OCI-LY7 (cell line): Measurements from ENCODE around the gene ARHGAP26. TPM values are rescaled to one million over a fixed set of nuclear protein-coding genes. Genes with fewer than 3 reads are reported as not detected.

Experiments
- BruUV-seq: library from RNA; stranded (reverse); fragments of 400-500 nt; replicated peaks from 2 replicates; lab custom pipeline; 2021; lab: Mats Ljungman, UMichigan
- CTCF ChIA-PET: fragments of 300-600 bp; sonication (Branson Sonifier 250); formaldehyde crosslinking; loops from one replicate; lab custom pipeline; 2022; ENCODE audit warnings: antibody characterized with exemption; ENCODE audit not compliant: unreplicated experiment; lab: Charles Lee
- POLR2A ChIA-PET: fragments of 300-600 bp; sonication (Branson Sonifier 250); formaldehyde crosslinking; loops from one replicate; lab custom pipeline; 2022; ENCODE audit warnings: antibody characterized with exemption; lab: Charles Lee
- DNase-seq: peaks from one replicate; pipeline ENCODE4 v3.0.0-alpha.2; 2015; ENCODE audit warnings: low spot score
- H2AFZ ChIP-seq: fragments of 200-600 bp; sonication (generic), shearing (Covaris generic); 2 replicates; pipeline ENCODE4 v1.6.1; 2014; ENCODE audit warnings: mild to moderate bottlenecking, antibody characterized with exemption, low read length, moderate library complexity
- H3K27ac ChIP-seq: fragments of 200-600 bp; sonication (generic); 2 replicates; pipeline ENCODE4 v1.5.1; 2014; ENCODE audit warnings: mixed run types, low read depth, mild to moderate bottlenecking, moderate library complexity, low read length, inconsistent platforms; ENCODE audit not compliant: poor library complexity, severe bottlenecking
- H3K36me3 ChIP-seq: fragments of 200-600 bp; sonication (generic); 2 replicates; pipeline ENCODE4 v1.6.1; 2014; ENCODE audit warnings: mild to moderate bottlenecking, antibody characterized with exemption, low read length, moderate library complexity, mixed read lengths; ENCODE audit not compliant: insufficient read depth
- H3K4me1 ChIP-seq: fragments of 200-600 bp; sonication (generic); 2 replicates; pipeline ENCODE4 v1.5.1; 2014; ENCODE audit warnings: mild to moderate bottlenecking, low read length; ENCODE audit not compliant: insufficient read depth, poor library complexity, severe bottlenecking
- H3K4me2 ChIP-seq: fragments of 200-600 bp; sonication (generic); 2 replicates; pipeline ENCODE4 v1.6.1; 2014; ENCODE audit warnings: mild to moderate bottlenecking, low read length
- H3K4me3 ChIP-seq: fragments of 200-600 bp; sonication (generic); 2 replicates; pipeline ENCODE4 v1.5.1; 2014; ENCODE audit warnings: mild to moderate bottlenecking, low read depth, low read length; ENCODE audit not compliant: poor library complexity, severe bottlenecking
- H3K79me2 ChIP-seq: fragments of 200-600 bp; sonication (generic); 2 replicates; pipeline ENCODE4 v1.6.1; 2016; ENCODE audit warnings: low read depth, mild to moderate bottlenecking, low read length, moderate library complexity, mixed read lengths; ENCODE audit not compliant: insufficient read depth
- H3K9me2 ChIP-seq: fragments of 200-600 bp; sonication (generic); 2 replicates; pipeline ENCODE4 v1.6.1; 2016; ENCODE audit warnings: mild to moderate bottlenecking, low read length, mixed read lengths; ENCODE audit not compliant: insufficient read depth
- H3K9me3 ChIP-seq: fragments of 200-600 bp; sonication (generic); 2 replicates; pipeline ENCODE4 v1.6.1; 2014; ENCODE audit warnings: mild to moderate bottlenecking, mixed run types, low read length, mixed read lengths
- H4K20me1 ChIP-seq: fragments of 200-600 bp; sonication (generic); 2 replicates; pipeline ENCODE4 v1.6.1; 2014; ENCODE audit warnings: mild to moderate bottlenecking, antibody characterized with exemption, low read length, moderate library complexity, mixed read lengths; ENCODE audit not compliant: insufficient read depth
- EZH2phosphoT487 ChIP-seq: fragments of 200-600 bp; sonication (generic); IDR thresholded peaks from 2 replicates; pipeline ENCODE4 v1.6.1; 2018; ENCODE audit warnings: low read depth, borderline replicate concordance, mild to moderate bottlenecking, mixed run types, antibody characterized with exemption, low read length, moderate library complexity, mixed read lengths
- intact Hi-C: fragments of 100-400 bp; cut with micrococcal nuclease; formaldehyde crosslinking; loops from one replicate; pipeline ENCODE4 v1.10.0; 2022; ENCODE audit not compliant: unreplicated experiment
- total RNA-seq, 2 experiments: library from RNA; depleted of rRNA in 1 of 2; stranded (reverse); fragments of >200 nt in 1 of 2; shearing (Covaris generic) in 1 of 2; gene quantifications; 2 replicates each; pipeline ENCODE4 v1.2.3, GENCODE V29; 2014 to 2022
- TF ChIP-seq, protein P1 (sequence below): fragments of 200-600 bp; sonication (generic); conservative IDR thresholded peaks from 2 replicates; pipeline ENCODE4 v1.5.1; 2014; ENCODE audit warnings: mild to moderate bottlenecking, antibody characterized with exemption, low read length, moderate library complexity, mixed read lengths

The ARHGAP26 gene
- total RNA-seq, 2 experiments from 2014 or later = 7.0 to 19.1 TPM

DNA sequence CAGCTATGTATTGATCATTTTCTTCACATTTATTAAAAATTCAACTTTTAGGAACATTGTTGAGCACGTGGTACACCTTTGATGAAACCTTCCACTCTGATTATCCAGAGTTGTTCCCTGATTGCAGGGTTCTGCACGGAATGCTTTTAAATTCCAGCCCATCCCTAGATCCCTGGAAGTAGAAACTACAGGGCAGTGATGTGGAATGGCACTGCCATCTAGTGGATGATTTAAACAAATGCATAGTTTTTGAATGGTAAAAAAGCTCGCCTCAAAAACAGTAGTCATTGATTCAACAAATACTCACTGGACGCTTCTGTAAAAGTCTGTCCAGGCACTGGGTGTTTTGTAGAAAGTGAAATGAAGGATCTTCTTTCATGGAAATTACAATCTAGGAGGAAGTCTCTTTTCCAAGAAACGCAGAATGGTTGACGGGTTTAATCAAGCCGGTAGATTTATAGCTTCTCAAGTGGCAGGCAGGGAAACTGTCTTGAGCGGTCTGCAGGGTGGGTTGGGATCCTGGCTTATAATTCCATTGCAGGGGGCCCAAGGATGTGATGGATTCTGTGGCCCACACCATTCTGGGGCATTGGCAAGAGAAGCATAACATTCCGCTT is 118.4 kb downstream of the ARHGAP26 start:
- Histone ChIP-seq H3K4me3 (no peak overlapping the region), H2AFZ (no peak overlapping the region), H3K79me2 (no peaks in the 10 kb centered on the region), H3K9me3 (no peaks in the 10 kb centered on the region), H4K20me1 (no peaks in the 10 kb centered on the region), H3K4me1 (no peaks in the 10 kb centered on the region), H3K9me2 (no peaks in the 10 kb centered on the region), H3K27ac (no peak overlapping the region), H3K4me2 (no peak overlapping the region), H3K36me3 (no peaks in the 10 kb centered on the region)
- intact Hi-C loops = loop anchor here (1.0 kb wide), 1 partner anchor 175 kb away; no protein-coding TSS in a partner anchor
- POLR2A ChIA-PET = interaction anchor here (0.6 to 0.8 kb wide), 2 partner anchors 32 to 692 kb away, joined by 3 to 4 read pairs; no protein-coding TSS in a partner anchor
- TF ChIP-seq, protein P1, sequence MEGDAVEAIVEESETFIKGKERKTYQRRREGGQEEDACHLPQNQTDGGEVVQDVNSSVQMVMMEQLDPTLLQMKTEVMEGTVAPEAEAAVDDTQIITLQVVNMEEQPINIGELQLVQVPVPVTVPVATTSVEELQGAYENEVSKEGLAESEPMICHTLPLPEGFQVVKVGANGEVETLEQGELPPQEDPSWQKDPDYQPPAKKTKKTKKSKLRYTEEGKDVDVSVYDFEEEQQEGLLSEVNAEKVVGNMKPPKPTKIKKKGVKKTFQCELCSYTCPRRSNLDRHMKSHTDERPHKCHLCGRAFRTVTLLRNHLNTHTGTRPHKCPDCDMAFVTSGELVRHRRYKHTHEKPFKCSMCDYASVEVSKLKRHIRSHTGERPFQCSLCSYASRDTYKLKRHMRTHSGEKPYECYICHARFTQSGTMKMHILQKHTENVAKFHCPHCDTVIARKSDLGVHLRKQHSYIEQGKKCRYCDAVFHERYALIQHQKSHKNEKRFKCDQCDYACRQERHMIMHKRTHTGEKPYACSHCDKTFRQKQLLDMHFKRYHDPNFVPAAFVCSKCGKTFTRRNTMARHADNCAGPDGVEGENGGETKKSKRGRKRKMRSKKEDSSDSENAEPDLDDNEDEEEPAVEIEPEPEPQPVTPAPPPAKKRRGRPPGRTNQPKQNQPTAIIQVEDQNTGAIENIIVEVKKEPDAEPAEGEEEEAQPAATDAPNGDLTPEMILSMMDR = peak; percentile 93
- no peak for TF ChIP-seq EZH2phosphoT487
- CTCF ChIA-PET = interaction anchor here (0.5 to 1.5 kb wide), 7 partner anchors 25 to 1035 kb away, joined by 3 to 19 read pairs (median 4); partner anchors contain the start of gene ARHGAP26
- DNase-seq = peak; percentile 42
- BruUV-seq = no TSS peak

DNA sequence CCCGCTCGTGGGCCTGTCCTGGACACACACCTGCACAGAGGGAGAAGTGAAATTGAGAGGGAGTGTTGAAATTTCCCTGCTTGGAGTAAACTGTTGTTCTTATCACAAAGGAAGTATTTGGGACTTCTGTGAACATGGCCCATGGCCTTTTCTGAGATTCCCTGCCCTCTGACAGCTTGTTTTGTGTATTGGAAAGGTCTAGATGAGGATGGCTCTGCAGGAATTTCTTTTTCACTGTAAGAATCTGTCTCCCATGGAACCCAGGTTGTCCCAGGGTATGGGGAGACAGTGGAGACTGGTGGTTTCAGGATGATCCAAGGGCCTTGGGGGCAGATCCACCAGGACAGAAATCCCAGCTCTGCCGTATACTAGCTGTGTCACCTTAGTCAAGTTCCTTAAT is 121.8 kb downstream of the ARHGAP26 start:
- TF ChIP-seq, protein P1 = no peak
- TF ChIP-seq EZH2phosphoT487 = no peak
- CTCF ChIA-PET = no interaction called here
- Histone ChIP-seq H2AFZ (no peak overlapping the region), H3K9me3 (no peaks in the 10 kb centered on the region), H3K4me1 (no peaks in the 10 kb centered on the region), H3K36me3 (no peaks in the 10 kb centered on the region), H3K79me2 (no peaks in the 10 kb centered on the region), H4K20me1 (no peaks in the 10 kb centered on the region), H3K4me3 (no peak overlapping the region), H3K4me2 (no peak overlapping the region), H3K27ac (no peak overlapping the region), H3K9me2 (no peaks in the 10 kb centered on the region)
- DNase-seq = no peak
- POLR2A ChIA-PET = interaction anchor here (0.9 kb wide), 1 partner anchor 27 kb away, joined by 3 read pairs; no protein-coding TSS in a partner anchor
- intact Hi-C loops = no loop called here
- no TSS peak for BruUV-seq

DNA sequence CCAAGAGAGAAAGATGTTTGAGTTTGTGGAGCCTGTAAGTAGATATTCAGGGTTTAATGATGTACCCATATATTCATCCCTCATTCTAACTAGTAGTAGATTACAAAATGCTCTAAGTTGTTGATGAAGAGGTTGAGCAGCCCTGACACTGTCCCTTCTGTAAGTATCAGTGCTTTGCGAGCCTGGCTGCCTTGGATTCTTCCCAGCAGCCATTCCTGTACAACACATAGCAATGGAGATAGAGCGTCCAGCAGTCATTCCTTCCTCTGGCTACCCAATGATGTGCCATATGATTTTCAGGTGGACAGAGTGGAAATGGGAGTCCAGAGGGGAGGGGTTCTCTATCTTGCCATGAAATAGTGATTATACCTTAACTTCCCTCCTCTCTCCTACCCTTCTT is 124.1 kb downstream of the ARHGAP26 start:
- BruUV-seq = no TSS peak
- ChIA-PET POLR2A (no interaction called here), CTCF (no interaction called here)
- Histone ChIP-seq H3K9me2 (no peaks in the 10 kb centered on the region), H4K20me1 (no peaks in the 10 kb centered on the region), H3K9me3 (no peaks in the 10 kb centered on the region), H3K79me2 (no peaks in the 10 kb centered on the region), H2AFZ (no peak overlapping the region), H3K27ac (no peak overlapping the region), H3K36me3 (no peaks in the 10 kb centered on the region), H3K4me1 (no peaks in the 10 kb centered on the region), H3K4me2 (no peak overlapping the region), H3K4me3 (no peak overlapping the region)
- DNase-seq = no peak
- intact Hi-C loops = no loop called here
- TF ChIP-seq EZH2phosphoT487 = no peak
- TF ChIP-seq, protein P1 = no peak
